Mesenchymal stem cell (in vitro differentiated cells and primary cell): ENCODE measurements around the gene CTF1. TPM values are rescaled to one million over a fixed set of nuclear protein-coding genes. Genes with fewer than 3 reads are reported as not detected.
A peak's percentile ranks its signal among the peaks of the same experiment; 100 is the strongest.

Experiments used
- DNase-seq: peaks from one replicate; pipeline ENCODE4 v3.0.0-alpha.2; 2013
- H2AFZ ChIP-seq: one replicate; pipeline ENCODE4 v1.6.1; 2013; ENCODE audit warnings: low read depth, mild to moderate bottlenecking, control low read depth, inconsistent platforms, low read length, moderate library complexity
- H2AK5ac ChIP-seq: 2 replicates; pipeline ENCODE4 v1.6.1; 2013; ENCODE audit warnings: low read length, moderate library complexity, mild to moderate bottlenecking, inconsistent platforms; ENCODE audit not compliant: severe bottlenecking
- H2BK120ac ChIP-seq: one replicate; pipeline ENCODE4 v1.6.1; 2013; ENCODE audit warnings: low read depth, mild to moderate bottlenecking, inconsistent platforms, low read length, moderate library complexity
- H2BK12ac ChIP-seq, 2 experiments: one replicate each; pipeline ENCODE4 v1.6.1; 2013; ENCODE audit warnings: inconsistent platforms in 2 of 2, low read length in 2 of 2, mild to moderate bottlenecking in 2 of 2, moderate library complexity in 2 of 2, control low read depth in 1 of 2
- H2BK15ac ChIP-seq: one replicate; pipeline ENCODE4 v1.6.1; 2013; ENCODE audit warnings: mild to moderate bottlenecking, low read depth, inconsistent platforms; ENCODE audit not compliant: poor library complexity, severe bottlenecking
- H2BK5ac ChIP-seq: 2 replicates; pipeline ENCODE4 v1.6.1; 2013; ENCODE audit warnings: low read depth, mild to moderate bottlenecking, low read length, control low read depth, inconsistent platforms; ENCODE audit not compliant: poor library complexity, severe bottlenecking
- H3K14ac ChIP-seq, 2 experiments: one replicate each; pipeline ENCODE4 v1.6.1; 2013; ENCODE audit warnings: inconsistent platforms in 2 of 2, low read length in 2 of 2, control low read depth in 1 of 2, mild to moderate bottlenecking in 1 of 2, moderate library complexity in 1 of 2
- H3K18ac ChIP-seq, 2 experiments: one replicate each; pipeline ENCODE4 v1.6.1; 2013; ENCODE audit warnings: inconsistent platforms in 2 of 2, low read length in 2 of 2, control low read depth in 1 of 2, low read depth in 1 of 2, mild to moderate bottlenecking in 1 of 2
- H3K23ac ChIP-seq, 2 experiments: one replicate each; pipeline ENCODE4 v1.6.1; 2013; ENCODE audit warnings: inconsistent platforms in 2 of 2, low read length in 2 of 2, mild to moderate bottlenecking in 2 of 2, moderate library complexity in 2 of 2, control low read depth in 1 of 2
- H3K27ac ChIP-seq: 2 replicates; pipeline ENCODE4 v1.5.1; 2013; ENCODE audit warnings: mild to moderate bottlenecking, moderate library complexity, low read length, control low read depth, inconsistent platforms; ENCODE audit not compliant: poor library complexity, severe bottlenecking
- H3K27me3 ChIP-seq, 2 experiments: 2 replicates each; pipeline versions ENCODE4 v1.6.1 to v1.7.0; 2013; ENCODE audit warnings: low read length in 2 of 2, mild to moderate bottlenecking in 2 of 2, moderate library complexity in 2 of 2, control low read depth in 1 of 2, inconsistent platforms in 1 of 2; ENCODE audit not compliant: control insufficient read depth in 1 of 2, insufficient read depth in 1 of 2
- H3K36me3 ChIP-seq, 2 experiments: 2 replicates each; pipeline versions ENCODE4 v1.6.1 to v1.7.0; 2013; ENCODE audit warnings: low read length in 2 of 2, control low read depth in 1 of 2, inconsistent platforms in 1 of 2, low read depth in 1 of 2, mild to moderate bottlenecking in 1 of 2; ENCODE audit not compliant: insufficient read depth in 2 of 2, control insufficient read depth in 1 of 2
- H3K4ac ChIP-seq, 2 experiments: one replicate each; pipeline ENCODE4 v1.6.1; 2013; ENCODE audit warnings: inconsistent platforms in 2 of 2, low read length in 2 of 2, mild to moderate bottlenecking in 2 of 2, moderate library complexity in 2 of 2, control low read depth in 1 of 2, low read depth in 1 of 2
- H3K4me1 ChIP-seq: 2 replicates; pipeline ENCODE4 v1.6.1; 2013; ENCODE audit warnings: low read depth, low read length, control low read depth; ENCODE audit not compliant: control insufficient read depth, insufficient read depth
- H3K4me2 ChIP-seq: 2 replicates; pipeline ENCODE4 v1.6.1; 2013; ENCODE audit warnings: low read length, mild to moderate bottlenecking, inconsistent platforms; ENCODE audit not compliant: poor library complexity, severe bottlenecking
- H3K4me3 ChIP-seq, 2 experiments: 2 replicates each; pipeline versions ENCODE4 v1.5.1 to v1.7.0; 2013; ENCODE audit warnings: low read length in 2 of 2, mild to moderate bottlenecking in 2 of 2, control low read depth in 1 of 2, low read depth in 1 of 2; ENCODE audit not compliant: insufficient read depth in 1 of 2
- H3K79me1 ChIP-seq: replicated peaks from 2 replicates; pipeline ENCODE4 v1.6.1; 2013; ENCODE audit warnings: mild to moderate bottlenecking, control low read depth, low read length, inconsistent platforms; ENCODE audit not compliant: poor library complexity, severe bottlenecking
- H3K9ac ChIP-seq: 2 replicates; pipeline ENCODE4 v1.7.0; 2013; ENCODE audit warnings: mild to moderate bottlenecking, low read length, moderate library complexity
- H3K9me3 ChIP-seq: 2 replicates; pipeline ENCODE4 v1.7.0; 2013; ENCODE audit warnings: mild to moderate bottlenecking, low read length; ENCODE audit not compliant: control insufficient read depth
- H4K8ac ChIP-seq: one replicate; pipeline ENCODE4 v1.6.1; 2013; ENCODE audit warnings: inconsistent platforms, mild to moderate bottlenecking, low read length, moderate library complexity
- H4K91ac ChIP-seq: one replicate; pipeline ENCODE4 v1.6.1; 2013; ENCODE audit warnings: mild to moderate bottlenecking, low read length, inconsistent platforms
- WGBS: methylation state at CpG from one replicate; pipeline ENCODE4 v1.1.7; 2013; ENCODE audit warnings: mixed read lengths; 5-methylcytosine and 5-hydroxymethylcytosine counted together
- polyA plus RNA-seq, 2 experiments: library from polyadenylated mRNA; stranded (reverse); fragments of 200-250 nt; gene quantifications; one replicate each; pipeline ENCODE4 v1.2.3, GENCODE V29; 2013

Gene CTF1, protein sequence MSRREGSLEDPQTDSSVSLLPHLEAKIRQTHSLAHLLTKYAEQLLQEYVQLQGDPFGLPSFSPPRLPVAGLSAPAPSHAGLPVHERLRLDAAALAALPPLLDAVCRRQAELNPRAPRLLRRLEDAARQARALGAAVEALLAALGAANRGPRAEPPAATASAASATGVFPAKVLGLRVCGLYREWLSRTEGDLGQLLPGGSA
- polyA plus RNA-seq (2013, experiment 1 of 2), result 6.7 TPM
- 7.0 TPM for polyA plus RNA-seq (2013, experiment 2 of 2)

DNA sequence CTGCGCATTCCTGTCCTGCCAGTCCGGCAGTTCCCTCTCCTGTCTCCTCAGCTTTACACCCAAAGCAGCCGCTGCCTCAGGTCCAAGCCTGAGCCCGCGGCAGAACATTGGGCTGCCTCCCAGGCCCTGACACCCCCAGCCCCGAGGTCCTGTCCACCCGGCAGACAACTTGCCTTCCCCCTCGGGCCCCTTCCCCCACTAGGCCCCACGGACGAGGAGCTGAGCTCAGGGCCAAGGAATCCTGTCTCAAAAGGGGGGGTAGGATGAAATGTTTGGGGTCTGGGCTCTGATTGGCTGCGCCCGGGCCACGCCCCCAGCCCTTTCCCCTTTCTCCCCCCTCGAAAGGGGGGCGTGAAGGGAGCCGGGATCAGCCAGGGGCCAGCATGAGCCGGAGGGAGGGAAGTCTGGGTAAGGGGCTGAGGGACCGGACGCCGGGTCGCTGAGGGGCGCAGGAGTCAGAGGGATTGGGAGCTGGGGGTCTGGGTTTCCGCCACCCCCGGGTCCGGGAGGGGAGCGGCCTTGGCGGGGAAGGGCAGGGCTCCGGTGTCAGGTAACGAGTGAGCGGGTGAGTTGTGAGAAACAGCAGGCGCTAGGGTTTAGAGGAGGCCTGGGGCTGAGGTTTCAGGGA is at the start of gene CTF1:
Gene CTF1 (plus strand): TSS at position 354 of the 628 bp plus-strand sequence. CDS start 30 bp downstream, at position 384.
- H2BK5ac ChIP-seq, result peak within 1 kb of the TSS; percentile 99

DNA sequence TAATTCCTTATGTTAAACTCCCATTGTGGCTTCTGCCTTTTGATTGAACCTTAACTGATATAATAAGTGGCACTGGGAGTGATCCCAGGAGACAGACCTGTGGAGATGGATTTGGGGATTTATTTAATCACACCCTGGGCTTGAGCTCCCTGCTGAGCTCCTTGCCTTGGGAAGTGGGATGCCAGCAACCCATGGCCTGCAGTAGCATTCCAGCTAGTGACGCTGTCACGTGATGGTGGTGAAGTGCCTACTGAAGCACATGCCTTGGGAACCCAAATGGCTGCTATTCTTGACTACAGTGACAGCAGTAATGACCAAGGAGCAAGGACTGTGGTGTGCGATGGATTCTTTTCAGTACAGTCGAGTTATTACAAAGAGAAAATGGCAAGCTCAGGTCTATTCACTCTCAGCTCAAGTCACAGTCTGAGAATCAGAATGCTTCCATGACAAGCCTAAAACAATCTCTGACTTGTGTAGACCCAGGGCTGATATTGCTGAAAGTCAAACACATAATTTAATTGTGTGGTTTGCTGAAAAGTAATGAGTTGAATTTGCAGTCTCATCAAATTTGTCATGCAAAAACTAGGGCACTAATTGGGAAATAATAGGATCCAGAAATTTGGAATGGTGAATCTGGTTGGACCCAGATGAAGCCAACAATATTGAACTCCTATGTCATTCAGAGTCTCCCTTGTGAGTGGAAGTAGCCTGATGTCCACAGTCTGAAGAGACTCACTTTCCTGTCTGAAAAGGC is 49.6 kb upstream of the CTF1 start:
- H3K4me1 ChIP-seq, result peaks cover 5% of the 10 kb centered on the region
- no peaks in the 10 kb centered on the region for H3K79me1 ChIP-seq
- no peak overlapping the region for H4K8ac ChIP-seq
- H2BK120ac ChIP-seq, result no peak overlapping the region
- peaks cover 1 to 4% of the 10 kb centered on the region in 2 experiments for H3K36me3 ChIP-seq
- H3K9ac ChIP-seq, result no peak overlapping the region
- no peak overlapping the region for H3K18ac ChIP-seq
- H3K9me3 ChIP-seq, result no peaks in the 10 kb centered on the region
- H2BK5ac ChIP-seq, result no peak overlapping the region
- H3K27ac ChIP-seq, result no peak overlapping the region
- H2BK15ac ChIP-seq, result no peak overlapping the region
- no peak overlapping the region for H4K91ac ChIP-seq
- no peak overlapping the region for H2AK5ac ChIP-seq
- no peak for DNase-seq
- H3K23ac ChIP-seq, result no peak overlapping the region
- H3K27me3 ChIP-seq, result no peaks in the 10 kb centered on the region
- H2BK12ac ChIP-seq, result no peak overlapping the region
- WGBS, result 95% methylated on average over 4 of the region's 4 CpGs
- no peak overlapping the region for H2AFZ ChIP-seq
- H3K4ac ChIP-seq, result no peak overlapping the region
- H3K14ac ChIP-seq, result no peak overlapping the region
- no peak overlapping the region for H3K4me2 ChIP-seq
- H3K4me3 ChIP-seq, result no peak overlapping the region

More for the DNA sequence above, at the start of gene CTF1:
- Histone ChIP-seq H3K9me3 (no peaks in the 10 kb centered on the region), H3K36me3 (peaks cover 12 to 16% of the 10 kb centered on the region in 2 experiments), H4K8ac (peak within 1 kb of the TSS; percentile 96), H3K14ac (peak within 1 kb of the TSS in 1 of 2 experiments; percentile 93), H2BK15ac (peak within 1 kb of the TSS; percentile 60), H3K23ac (peak within 1 kb of the TSS in 1 of 2 experiments; percentile 15), H4K91ac (peak within 1 kb of the TSS; percentile 60), H2AK5ac (peak within 1 kb of the TSS; percentile 58), H3K4ac (peak within 1 kb of the TSS; percentile 91 to 94), H3K18ac (peak within 1 kb of the TSS; percentile 65 to 94), H3K27ac (peak within 1 kb of the TSS; percentile 97), H3K4me1 (peaks cover 29% of the 10 kb centered on the region), H2BK120ac (peak within 1 kb of the TSS; percentile 80), H3K9ac (peak within 1 kb of the TSS; percentile 96), H3K4me3 (peak within 1 kb of the TSS; percentile 58 to 84), H3K4me2 (peak within 1 kb of the TSS; percentile 67), H2AFZ (peak within 1 kb of the TSS; percentile 46), H3K27me3 (no peaks in the 10 kb centered on the region), H3K79me1 (peaks cover 19% of the 10 kb centered on the region), H2BK12ac (peak within 1 kb of the TSS; percentile 7 to 88)
- peak; percentile 90 for DNase-seq
- WGBS, result under 1% methylated on average over 20 of the region's 31 CpGs

DNA sequence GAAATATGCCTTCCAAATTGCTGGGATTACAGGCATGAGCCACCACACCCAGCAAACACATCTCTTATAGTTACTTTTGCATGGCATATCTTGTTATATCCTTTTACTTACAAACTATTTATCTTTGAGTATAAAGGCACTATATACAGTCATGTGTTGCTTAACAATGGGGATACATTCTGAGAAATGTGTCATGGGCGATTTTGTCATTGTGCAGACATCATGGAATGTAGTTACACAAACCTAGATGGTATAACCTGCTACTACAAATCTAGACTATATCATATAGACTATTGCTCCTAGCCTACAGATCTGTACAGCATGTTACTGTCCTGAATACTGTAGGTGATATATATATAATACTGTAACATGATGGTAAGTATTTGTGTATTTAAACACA is 46.2 kb upstream of the CTF1 start:
- Histone ChIP-seq H3K79me1 (no peaks in the 10 kb centered on the region), H3K23ac (no peak overlapping the region), H2AK5ac (no peak overlapping the region), H3K27me3 (no peaks in the 10 kb centered on the region), H3K27ac (no peak overlapping the region), H2BK15ac (no peak overlapping the region), H3K4me1 (peaks cover 1% of the 10 kb centered on the region), H3K36me3 (peaks cover 4 to 14% of the 10 kb centered on the region in 2 experiments), H3K14ac (no peak overlapping the region), H2AFZ (no peak overlapping the region), H3K9me3 (no peaks in the 10 kb centered on the region), H2BK5ac (no peak overlapping the region), H3K4me3 (no peak overlapping the region), H3K4ac (no peak overlapping the region), H3K4me2 (no peak overlapping the region), H2BK120ac (no peak overlapping the region), H4K8ac (no peak overlapping the region), H4K91ac (no peak overlapping the region), H3K18ac (no peak overlapping the region), H3K9ac (no peak overlapping the region), H2BK12ac (no peak overlapping the region)
- WGBS, result no CpG with 5 or more reads among the region's 1 CpG
- no peak for DNase-seq

DNA sequence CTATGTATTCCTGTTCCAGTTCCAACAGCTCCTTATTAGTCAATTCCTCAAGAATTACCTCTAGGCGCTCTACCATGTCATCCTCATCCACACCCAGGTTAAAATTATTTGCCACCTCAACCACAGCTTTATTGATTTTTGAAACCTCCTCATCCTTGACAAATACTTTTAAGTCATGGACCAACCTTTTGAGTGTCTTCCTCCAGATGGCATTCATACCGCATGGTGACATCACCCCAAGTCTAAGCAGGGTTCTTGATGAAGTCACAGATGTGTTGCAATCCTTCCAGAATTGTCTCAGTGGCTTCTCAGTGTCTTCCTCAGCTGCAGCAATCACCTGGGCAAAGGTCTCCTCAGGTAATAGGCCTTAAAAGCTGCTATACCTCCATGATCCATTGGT is 42.7 kb upstream of the CTF1 start:
- Histone ChIP-seq H3K14ac (no peak overlapping the region), H3K27me3 (no peaks in the 10 kb centered on the region), H2BK15ac (no peak overlapping the region), H3K9ac (no peak overlapping the region), H3K9me3 (no peaks in the 10 kb centered on the region), H2BK5ac (no peak overlapping the region), H4K8ac (no peak overlapping the region), H3K4ac (no peak overlapping the region), H3K4me1 (no peaks in the 10 kb centered on the region), H3K4me2 (no peak overlapping the region), H3K4me3 (no peak overlapping the region), H3K79me1 (no peaks in the 10 kb centered on the region), H3K27ac (no peak overlapping the region), H2AFZ (no peak overlapping the region), H2BK12ac (no peak overlapping the region), H2BK120ac (no peak overlapping the region), H2AK5ac (no peak overlapping the region), H3K18ac (no peak overlapping the region), H3K36me3 (peaks cover 4 to 18% of the 10 kb centered on the region in 2 experiments), H4K91ac (no peak overlapping the region), H3K23ac (no peak overlapping the region)
- WGBS, result over 99% methylated on average over 2 of the region's 2 CpGs
- DNase-seq, result no peak
